HS-27A (cell line): ENCODE data around the gene RAP1GDS1.

Experiments
- DNase-seq: peaks from one replicate; pipeline ENCODE4 v3.0.0-alpha.2; 2012; ENCODE audit warnings: low read depth, missing footprints

Gene RAP1GDS1

GRCh38 chr4:98482847-98483806 is 221.9 kb downstream of the RAP1GDS1 start:
- DNase-seq, result no peak

- DNase-seq, result no peak
Observed at GRCh38 chr4:98484031-98484430, 222.8 kb downstream of the RAP1GDS1 start.

- DNase-seq, result no peak
Observed at GRCh38 chr4:98485816-98486345, 224.7 kb downstream of the RAP1GDS1 start.

- no peak for DNase-seq
Observed at GRCh38 chr4:98490251-98490650, 229.1 kb downstream of the RAP1GDS1 start.

- no peak for DNase-seq
Observed at GRCh38 chr4:98491899-98492559, 230.8 kb downstream of the RAP1GDS1 start.

- no peak for DNase-seq
Observed at GRCh38 chr4:98493296-98493695, 232.1 kb downstream of the RAP1GDS1 start.
